H9 (cell line): ENCODE data around the gene TBC1D3D. TPM values are rescaled to one million over a fixed set of nuclear protein-coding genes. Genes with fewer than 3 reads are reported as not detected.

Experiments used
- total RNA-seq: library from RNA; stranded (reverse); gene quantifications from 2 replicates; pipeline ENCODE4 v1.2.1, GENCODE V29; 2021

Gene TBC1D3D
- total RNA-seq, 1 experiment from 2014 or later = 0.50 TPM

Other genes starting within 250 kb of the TBC1D3D start
- not detected in 2 replicates for gene TBC1D3K, start 79.6 kb upstream of the TBC1D3D start, total RNA-seq
- 16.4 and 17.0 TPM in 2 replicates for gene TBC1D3L, start 14.9 kb upstream of the TBC1D3D start, total RNA-seq
- not detected in 2 replicates for gene TBC1D3C, start 64.7 kb downstream of the TBC1D3D start, total RNA-seq
- gene TBC1D3E, start 124.0 kb downstream of the TBC1D3D start, total RNA-seq = not detected in 2 replicates
- gene TBC1D3, start 188.6 kb downstream of the TBC1D3D start, total RNA-seq = not detected in 2 replicates